GM12878 (cell line): ENCODE data around the gene TIA1. TPM values are rescaled to one million over a fixed set of nuclear protein-coding genes. Genes with fewer than 3 reads are reported as not detected.
A peak's percentile ranks its signal among the peaks of the same experiment; 100 is the strongest.

Experiments used
- BCL11A ChIP-seq: IDR thresholded peaks from 2 replicates; pipeline ENCODE4 v1.6.1; 2011; ENCODE audit warnings: low read depth, low read length
- CBFB ChIP-seq: IDR thresholded peaks from 2 replicates; pipeline ENCODE4 v1.6.1; 2016; ENCODE audit warnings: antibody characterized with exemption, low read depth
- CHD1 ChIP-seq: IDR thresholded peaks from 2 replicates; pipeline ENCODE4 v1.6.1; 2012; ENCODE audit warnings: low read depth, low read length, improper control_type of control experiment
- CHD2 ChIP-seq: IDR thresholded peaks from 2 replicates; pipeline ENCODE4 v1.6.1; 2011; ENCODE audit warnings: low read depth, low read length, improper control_type of control experiment, borderline replicate concordance
- CREM ChIP-seq: IDR thresholded peaks from 2 replicates; pipeline ENCODE4 v1.6.1; 2014; ENCODE audit warnings: antibody characterized with exemption, low read depth
- EED ChIP-seq: sonication (generic); IDR thresholded peaks from 2 replicates; pipeline ENCODE4 v1.6.1; 2016; ENCODE audit warnings: antibody characterized with exemption, low read depth
- EGR1 ChIP-seq, 2 experiments: IDR thresholded peaks; 1 replicate in 1 of 2; 2 replicates in 1 of 2; pipeline ENCODE4 v1.6.1; 2011 to 2012; ENCODE audit warnings: low read depth in 2 of 2, low read length in 2 of 2, borderline replicate concordance in 1 of 2, mild to moderate bottlenecking in 1 of 2, moderate library complexity in 1 of 2
- EP300 ChIP-seq, 2 experiments: fragments of 150-350 bp in 1 of 2; IDR thresholded peaks; 2 replicates each; pipeline ENCODE4 v1.6.1; 2011 to 2012; ENCODE audit warnings: low read depth in 2 of 2, low read length in 2 of 2, borderline replicate concordance in 1 of 2, improper control_type of control experiment in 1 of 2, inconsistent platforms in 1 of 2; ENCODE audit not compliant: control insufficient read depth in 1 of 2
- ESRRA ChIP-seq: IDR thresholded peaks from 2 replicates; pipeline ENCODE4 v1.6.1; 2012; ENCODE audit warnings: mild to moderate bottlenecking, low read length, improper control_type of control experiment
- HCFC1 ChIP-seq: fragments of 150-350 bp; IDR thresholded peaks from 2 replicates; pipeline ENCODE4 v1.6.1; 2014; ENCODE audit warnings: low read length
- MYB ChIP-seq: fragments of 150-350 bp; IDR thresholded peaks from 2 replicates; pipeline ENCODE4 v1.6.1; 2014; ENCODE audit warnings: mild to moderate bottlenecking, low read depth, low read length, borderline replicate concordance
- NFIC ChIP-seq: IDR thresholded peaks from 2 replicates; pipeline ENCODE4 v1.6.1; 2012; ENCODE audit warnings: low read depth, mild to moderate bottlenecking, inconsistent platforms, low read length, moderate library complexity
- PBX3 ChIP-seq: IDR thresholded peaks from 2 replicates; pipeline ENCODE4 v1.6.1; 2011; ENCODE audit warnings: mild to moderate bottlenecking, low read depth, low read length, moderate library complexity; ENCODE audit not compliant: insufficient replicate concordance
- PML ChIP-seq: IDR thresholded peaks from 2 replicates; pipeline ENCODE4 v1.6.1; 2012; ENCODE audit warnings: low read length, inconsistent platforms
- POLR2A ChIP-seq: IDR thresholded peaks from 2 replicates; pipeline ENCODE4 v1.6.1; 2011; ENCODE audit warnings: low read depth, mild to moderate bottlenecking, low read length
- POLR2AphosphoS5 ChIP-seq: IDR thresholded peaks from 2 replicates; pipeline ENCODE4 v1.6.1; 2011; ENCODE audit warnings: mild to moderate bottlenecking, low read length, inconsistent platforms
- POU2F2 ChIP-seq: IDR thresholded peaks from 3 replicates; pipeline ENCODE4 v1.6.1; 2011; ENCODE audit warnings: low read depth, mild to moderate bottlenecking, low read length, borderline replicate concordance
- SKIL ChIP-seq: fragments of 450-650 bp; IDR thresholded peaks from 2 replicates; pipeline ENCODE4 v1.6.1; 2017; ENCODE audit warnings: mild to moderate bottlenecking, low read depth, inconsistent platforms; ENCODE audit not compliant: poor library complexity, severe bottlenecking
- TCF12 ChIP-seq: IDR thresholded peaks from 2 replicates; pipeline ENCODE4 v1.6.1; 2011; ENCODE audit warnings: low read depth, mild to moderate bottlenecking, low read length
- USF2 ChIP-seq: IDR thresholded peaks from 2 replicates; pipeline ENCODE4 v1.6.1; 2011; ENCODE audit warnings: low read depth, low read length, improper control_type of control experiment, borderline replicate concordance
- YY1 ChIP-seq: IDR thresholded peaks from 2 replicates; pipeline ENCODE4 v1.6.1; 2011; ENCODE audit warnings: low read depth, mild to moderate bottlenecking, low read length
- ZNF217 ChIP-seq: fragments of 450-650 bp; IDR thresholded peaks from 2 replicates; pipeline ENCODE4 v1.6.1; 2017; ENCODE audit warnings: antibody characterized with exemption, mild to moderate bottlenecking
- ZNF24 ChIP-seq: fragments of 450-650 bp; IDR thresholded peaks from 2 replicates; pipeline ENCODE4 v1.6.1; 2017; ENCODE audit warnings: antibody characterized with exemption, mild to moderate bottlenecking
- ZNF687 ChIP-seq: fragments of 450-650 bp; IDR thresholded peaks from 2 replicates; pipeline ENCODE4 v1.6.1; 2017; ENCODE audit warnings: mild to moderate bottlenecking, moderate library complexity
- polyA plus RNA-seq, 11 experiments: library from polyadenylated mRNA; depleted of rRNA in 4 of 11; unstranded in 6 of 11; stranded (reverse) in 5 of 11; fragments of >200 nt; fragmentation: Nextera tagmentation in 4 of 11; fragmentation: Illumina TruSeq in 1 of 11; extraction: Ambion mirVana in 4 of 11; extraction: Trizol in 1 of 11; gene quantifications; 1 replicate in 1 of 11; 2 replicates in 10 of 11; pipeline versions ENCODE4 v1.2.1 to v1.2.3, GENCODE V29; 2011 to 2016; ENCODE audit warnings: inconsistent platforms in 2 of 11, missing spikeins in 2 of 11, low read depth in 1 of 11
- total RNA-seq, 4 experiments: library from RNA; depleted of rRNA in 3 of 4; stranded (reverse); fragments of >200 nt in 3 of 4; fragmentation: Illumina TruSeq in 1 of 4; extraction: Trizol in 1 of 4; gene quantifications; 2 replicates each; pipeline versions ENCODE4 v1.2.1 to v1.2.3, GENCODE V29; 2013 to 2021

TIA1 gene
- total and polyA plus RNA-seq, 10 of the 15 experiments (the other 5 are each of a cell fraction or from before 2014, with no cell fraction given) = 21.5 to 155 (median 67.0) TPM

GRCh38 chr2:70181363-70181956, 67.0 kb downstream of the TIA1 start (continued):
- TF ChIP-seq EP300 (IDR thresholded peaks at IDR 0.05; ENCODE audit: borderline replicate concordance in 1 of 2, control insufficient read depth in 1 of 2, low read depth in 2 of 2, low read length in 2 of 2) (0 out of 4 replicates have a peak, but pooled peaks of 1 of the 2 experiments have one; percentile 26), YY1 (no peak), HCFC1 (no peak), ZNF687 (peak; percentile 66; the same call in 1 of the 2 replicates), POU2F2 (peak; percentile 97), ZNF217 (no peak), POLR2A (peak; percentile 90), BCL11A (0 out of 2 replicates have a peak, but pooled peaks have one; percentile 31), PML (peak; percentile 75; the same call in 1 of the 2 replicates), CBFB (peak; percentile 87; the same call in 1 of the 2 replicates), ESRRA (no peak), MYB (0 out of 2 replicates have a peak, but pooled peaks have one; percentile 29), PBX3 (peak; percentile 36), NFIC (peak; percentile 66; the same call in 1 of the 2 replicates), ZNF24 (no peak), CHD1 (no peak), USF2 (no peak), TCF12 (0 out of 2 replicates have a peak, but pooled peaks have one; percentile 71), CREM (peak; percentile 29; the same call in 1 of the 2 replicates), EED (peak; percentile 64), EGR1 (IDR thresholded peaks at IDR 0.05; ENCODE audit: borderline replicate concordance in 1 of 2, low read depth in 2 of 2, low read length in 2 of 2) (no peak), SKIL (peak; percentile 15), POLR2AphosphoS5 (peak; percentile 84), CHD2 (no peak)
